ENCODE results near the gene CACNG1.
"Not testable (repeated sequence)": the region's sequence is repeated elsewhere in the genome, so short reads cannot be mapped to it uniquely, and the experiment has no call there.

The CACNG1 gene

DNA sequence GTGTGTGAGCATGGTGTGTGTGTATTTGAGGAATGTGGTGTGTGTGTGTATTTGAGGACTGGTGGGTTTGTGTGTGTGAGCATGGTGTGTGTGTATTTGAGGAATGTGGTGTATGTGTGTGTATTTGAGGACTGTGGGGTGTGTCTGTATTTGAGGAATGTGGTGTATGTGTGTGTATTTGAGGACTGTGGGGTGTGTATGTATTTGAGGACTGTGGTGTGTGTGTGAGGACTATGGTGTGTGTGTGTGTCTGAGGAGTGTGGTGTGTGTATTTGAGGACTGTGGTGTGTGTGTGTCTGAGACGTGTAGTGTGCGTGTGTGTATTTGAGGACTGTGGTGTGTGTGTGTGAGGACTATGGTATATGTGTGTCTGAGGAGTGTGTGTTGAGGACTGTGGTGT lies 18.0 kb upstream of the CACNG1 start:
- DNase-seq, result no peak

DNA sequence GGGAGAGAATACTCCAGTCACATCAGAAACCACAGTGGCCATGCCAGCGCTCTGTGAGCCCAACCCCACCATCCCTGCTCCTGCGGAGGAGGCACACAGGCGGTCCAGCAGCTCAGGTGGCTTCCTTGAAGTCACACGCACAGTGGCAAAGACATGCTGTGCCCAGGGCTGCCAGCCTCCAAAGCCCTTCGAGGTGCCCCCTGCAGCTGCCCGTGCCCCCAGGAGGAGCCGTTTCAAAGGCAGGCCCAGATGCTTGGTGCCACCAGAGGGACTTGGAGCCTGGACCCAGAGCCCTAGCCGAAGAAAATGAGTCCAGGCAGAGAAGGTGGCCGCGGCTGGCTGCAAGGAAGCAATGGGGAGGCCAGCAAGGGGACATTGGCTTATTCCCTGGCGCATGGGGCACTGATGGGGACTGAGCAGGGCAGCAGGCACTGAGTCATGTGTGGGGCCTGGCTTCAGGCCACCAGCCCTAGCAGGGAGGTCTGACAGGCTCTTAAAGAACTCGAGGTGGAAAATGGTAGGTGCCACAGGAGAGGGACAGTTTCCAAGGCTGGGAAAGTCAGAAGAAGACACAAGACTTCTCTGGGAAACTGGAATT lies 17.2 kb upstream of the CACNG1 start:
- no peak for DNase-seq

DNA sequence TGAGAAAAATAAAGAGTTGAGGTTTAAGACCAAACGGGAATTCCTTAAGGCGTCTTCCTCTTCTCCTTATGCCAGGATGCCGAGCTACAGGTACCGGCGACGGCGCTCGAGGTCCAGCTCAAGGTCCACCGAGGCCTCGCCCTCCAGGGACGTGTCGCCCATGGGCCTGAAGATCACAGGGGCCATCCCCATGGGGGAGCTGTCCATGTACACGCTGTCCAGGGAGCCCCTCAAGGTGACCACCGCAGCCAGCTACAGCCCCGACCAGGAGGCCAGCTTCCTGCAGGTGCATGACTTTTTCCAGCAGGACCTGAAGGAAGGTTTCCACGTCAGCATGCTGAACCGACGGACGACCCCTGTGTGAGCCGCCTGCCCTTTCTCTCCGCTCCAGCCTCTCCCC lies 13.7 kb upstream of the CACNG1 start:
- no peak for DNase-seq

DNA sequence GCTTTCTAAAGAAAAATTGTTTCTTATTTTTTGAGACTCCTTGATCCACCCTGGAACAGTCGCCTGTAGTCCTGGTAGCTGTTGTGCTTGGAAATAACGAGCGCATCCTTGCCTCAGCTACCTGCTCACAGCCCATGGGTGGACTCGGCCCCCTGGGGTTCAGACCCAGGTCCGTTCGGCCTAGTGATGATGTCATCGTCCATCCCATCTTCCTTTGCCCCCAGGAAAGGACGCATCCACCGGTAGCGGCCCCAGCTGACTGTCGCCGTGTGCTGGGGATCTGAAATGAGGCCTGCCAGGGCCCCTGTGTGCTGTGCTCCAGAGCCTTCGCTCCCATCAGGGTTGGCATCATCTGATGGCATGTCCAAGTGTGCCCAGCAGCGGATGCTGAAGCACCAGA lies 12.0 kb upstream of the CACNG1 start:
- DNase-seq, result no peak

DNA sequence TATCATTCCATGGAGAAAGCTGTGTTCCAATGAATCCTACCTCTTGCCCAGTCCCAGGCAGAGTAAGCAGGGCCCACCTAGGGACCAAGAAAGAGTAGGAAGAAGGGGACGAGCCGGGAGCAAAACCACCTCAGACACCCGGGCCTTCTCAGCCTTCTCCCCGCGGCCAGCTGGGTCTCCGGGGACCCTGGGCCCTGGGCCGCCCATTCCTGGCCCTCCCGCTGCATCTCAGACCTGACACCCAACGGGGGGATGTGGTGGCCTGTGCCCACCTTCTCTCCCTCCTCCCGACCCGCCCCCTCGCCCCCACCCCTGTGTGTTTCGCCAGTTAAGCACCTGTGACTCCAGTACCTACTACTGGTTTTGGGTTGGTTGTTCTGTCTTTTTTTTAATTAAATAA lies 11.4 kb upstream of the CACNG1 start:
- DNase-seq, result no peak

DNA sequence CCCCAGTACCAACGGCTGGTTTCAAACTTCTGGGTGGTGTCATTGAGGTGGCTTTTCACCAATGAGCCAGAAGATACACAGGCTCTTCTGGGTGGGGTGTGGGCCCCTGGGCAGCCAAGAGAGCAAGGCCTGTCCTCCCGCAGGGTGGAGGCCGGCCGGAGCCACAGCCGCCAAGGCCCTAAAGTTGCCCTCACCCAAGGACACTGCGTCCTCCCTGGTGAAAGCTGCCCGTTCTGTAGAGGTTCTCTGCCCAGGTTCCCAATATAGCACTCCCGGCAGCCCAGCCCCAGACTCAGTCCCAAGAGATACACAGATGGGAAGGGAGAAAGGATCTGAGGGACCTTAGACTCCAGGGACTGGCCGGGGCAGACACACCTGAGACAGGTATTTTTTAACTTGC lies 10.7 kb upstream of the CACNG1 start:
- DNase-seq, result no peak

DNA sequence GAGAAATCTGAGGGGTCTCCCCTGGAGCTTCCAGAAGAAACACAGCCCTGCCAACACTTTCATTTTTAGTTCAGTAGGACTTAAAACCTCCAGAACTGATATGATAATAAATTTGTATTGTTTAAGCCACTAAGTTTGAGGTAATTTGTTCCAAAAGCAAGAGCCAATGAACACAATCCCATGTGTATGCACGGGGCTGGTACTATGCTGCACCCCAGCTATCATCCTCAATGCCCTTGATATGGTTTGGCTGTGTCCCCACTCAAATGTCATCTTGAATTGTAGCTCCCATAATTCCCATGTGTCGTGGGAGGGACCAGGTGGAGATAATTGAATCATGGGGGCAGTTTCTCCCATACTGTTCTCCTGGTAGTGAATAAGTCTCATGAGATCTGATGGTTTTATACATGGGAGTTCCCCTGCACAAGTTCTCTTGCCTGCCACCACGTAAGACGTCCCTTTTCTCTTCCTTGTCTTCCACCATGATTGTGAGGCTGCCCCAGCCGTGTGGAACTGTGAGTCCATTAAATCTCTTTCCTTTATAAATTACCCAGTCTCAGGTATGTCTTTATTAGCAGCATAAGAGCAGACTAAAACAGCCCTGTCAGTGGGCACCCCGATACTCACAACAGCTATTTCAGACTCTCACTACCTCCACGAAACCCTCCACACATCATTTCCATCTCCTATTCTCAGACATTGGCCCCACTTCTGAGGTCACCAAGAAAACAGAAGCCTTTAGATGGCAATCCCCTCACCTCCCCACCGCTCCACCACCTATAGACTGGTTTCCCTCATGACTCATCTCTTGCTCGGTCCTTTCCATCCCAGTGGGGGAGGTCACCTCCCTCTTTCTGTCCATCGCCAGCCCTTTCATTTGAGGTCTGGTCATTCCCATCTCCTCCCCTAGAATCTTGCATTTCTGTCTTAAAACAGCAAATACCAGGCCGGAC lies 8.9 kb upstream of the CACNG1 start:
- no peak for DNase-seq

DNA sequence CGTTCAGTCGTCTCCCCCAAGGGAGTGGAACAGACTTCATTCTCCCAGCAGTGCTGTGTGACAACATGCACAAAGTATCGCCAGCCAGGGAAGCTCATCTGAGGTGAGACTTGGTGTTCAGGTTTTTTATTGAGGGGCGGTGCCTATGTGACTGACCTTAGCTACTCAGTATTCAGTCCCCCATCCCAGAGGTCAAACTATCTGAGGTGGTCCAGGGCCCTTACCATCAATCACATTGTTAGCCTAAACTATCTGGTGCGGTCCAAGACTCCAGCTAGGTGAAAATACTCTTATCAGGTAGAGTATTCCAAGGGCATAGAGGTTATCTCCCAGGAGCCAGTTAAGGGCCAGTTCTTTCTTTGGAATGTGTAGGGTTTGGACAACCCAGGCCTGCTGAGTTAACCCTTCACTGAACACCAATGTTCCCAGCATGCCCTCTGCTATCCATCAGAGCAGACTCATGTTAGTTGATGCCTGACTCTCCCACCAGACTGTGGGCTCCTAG lies 5.4 kb upstream of the CACNG1 start:
- DNase-seq, result no peak

DNA sequence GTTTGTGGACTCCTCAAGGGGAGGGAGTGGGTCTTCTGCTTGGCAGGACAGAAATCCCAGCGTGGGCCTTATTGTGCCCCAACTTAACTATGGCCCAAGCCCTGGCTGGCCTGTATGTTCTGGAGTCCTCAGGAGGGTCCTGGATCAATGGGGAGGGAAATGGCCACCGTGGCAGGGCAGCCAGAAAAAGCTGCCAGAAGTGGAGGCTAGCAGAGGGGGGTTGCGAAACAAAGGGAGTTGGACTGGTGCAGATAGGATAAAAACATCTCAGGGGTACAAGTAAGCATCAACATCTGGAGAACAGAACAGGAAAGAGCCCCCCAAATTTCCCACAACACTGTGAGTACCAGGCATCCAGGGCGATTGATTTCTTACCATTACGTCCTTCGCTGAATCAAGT lies 3.7 kb upstream of the CACNG1 start:
- no peak for DNase-seq

DNA sequence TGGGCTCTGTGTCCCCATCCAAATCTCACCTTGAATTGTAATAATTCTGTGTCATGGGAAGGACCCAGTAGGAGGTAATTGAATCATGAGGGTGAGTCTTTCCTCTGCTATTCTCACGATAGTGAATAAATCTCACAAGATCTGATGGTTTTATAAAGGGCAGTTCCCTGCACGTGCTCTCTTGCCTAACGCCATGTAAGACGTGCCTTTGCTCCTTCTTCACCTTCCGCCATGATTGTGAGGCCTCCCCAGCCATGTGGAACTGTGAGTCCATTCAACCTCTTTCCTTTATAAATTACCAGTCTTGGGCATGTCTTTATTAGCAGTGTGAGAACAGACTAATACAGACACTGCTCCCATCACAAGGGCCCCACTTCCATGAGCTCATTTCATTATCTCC lies 3.2 kb upstream of the CACNG1 start:
- DNase-seq, result not testable (repeated sequence)

DNA sequence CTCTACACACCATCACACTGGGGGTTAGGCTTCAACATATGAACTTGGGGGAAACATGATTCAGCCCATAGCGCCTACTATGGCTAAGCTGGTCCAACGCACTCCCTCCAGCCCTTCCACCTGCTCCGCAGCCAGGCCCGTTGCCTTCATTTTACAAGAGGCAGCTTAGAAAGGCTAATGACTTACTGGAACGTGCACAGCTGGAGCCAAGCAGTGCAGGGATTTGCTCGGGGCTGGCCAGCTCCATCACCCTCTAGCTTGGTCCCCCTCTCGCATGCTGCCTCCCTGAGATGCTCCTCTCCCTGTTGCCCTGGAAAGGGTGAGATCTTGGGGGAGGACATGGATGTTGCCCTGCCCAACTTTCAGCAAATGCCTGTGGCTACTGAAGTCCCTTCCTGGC lies 2.8 kb upstream of the CACNG1 start:
- no peak for DNase-seq

DNA sequence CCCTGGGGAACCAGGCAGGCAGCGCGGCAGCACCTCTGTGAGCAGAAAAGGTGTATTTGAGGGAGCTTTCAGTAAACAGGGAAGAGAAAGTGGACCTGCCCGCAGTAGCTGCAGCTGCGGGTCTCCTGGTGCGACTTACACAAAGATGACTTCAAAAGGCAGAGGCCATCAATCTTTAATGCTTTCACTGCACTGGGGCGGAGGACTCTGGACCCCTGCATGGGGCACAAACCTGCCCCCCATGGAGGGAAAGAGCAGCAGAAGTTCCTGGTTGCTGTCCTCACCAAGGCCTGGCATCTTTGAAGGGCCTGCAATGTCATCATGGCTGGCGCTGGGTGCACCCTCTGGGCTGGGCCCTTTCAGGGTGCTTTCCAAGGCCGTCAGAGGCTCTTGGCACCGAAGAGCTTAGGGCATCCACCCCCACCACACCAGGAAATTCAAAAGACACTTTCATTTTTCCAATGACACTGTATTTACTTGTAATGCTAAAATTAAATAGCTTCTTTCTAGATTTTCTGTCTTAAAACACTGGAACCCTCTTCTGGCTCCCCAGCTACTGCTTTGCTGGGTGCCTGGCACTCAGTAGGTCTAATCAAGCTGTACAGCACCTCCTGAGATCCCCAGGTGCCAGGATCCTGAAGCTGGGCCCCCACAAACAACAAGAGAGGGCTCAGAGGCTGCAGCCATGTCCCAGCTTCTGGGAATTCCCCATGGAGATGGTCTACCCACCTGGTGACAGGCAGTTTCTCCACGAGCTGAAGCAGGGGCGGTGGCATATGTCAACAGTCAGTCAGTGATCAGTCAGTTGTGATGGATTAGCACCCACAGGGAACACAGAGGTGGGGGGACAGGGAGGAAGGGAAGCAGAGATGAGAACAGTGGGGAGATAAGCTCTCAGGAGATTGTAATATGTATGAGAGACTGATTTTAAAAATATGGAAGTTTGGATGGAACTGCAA lies 2.1 kb upstream of the CACNG1 start:
- no peak for DNase-seq

DNA sequence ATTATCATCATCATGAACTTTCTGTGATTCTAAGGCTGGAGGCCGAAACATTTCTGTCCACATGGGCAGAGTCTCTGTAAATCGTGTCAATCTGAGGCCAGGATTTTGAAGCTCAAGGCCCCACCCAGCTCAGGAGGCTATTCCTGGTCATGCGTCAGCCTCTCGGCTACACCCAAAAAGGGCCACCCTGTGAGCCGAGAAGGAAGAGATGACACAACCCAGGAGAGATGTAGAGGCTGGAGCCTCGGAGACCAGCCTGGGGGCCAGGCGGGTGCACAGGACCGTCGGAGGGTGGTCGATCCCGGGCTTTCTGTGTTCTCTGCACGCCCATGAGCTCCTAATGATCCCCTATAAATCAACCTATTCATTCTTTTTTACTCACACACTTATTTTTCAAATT lies 1.1 kb upstream of the CACNG1 start:
- no peak for DNase-seq

DNA sequence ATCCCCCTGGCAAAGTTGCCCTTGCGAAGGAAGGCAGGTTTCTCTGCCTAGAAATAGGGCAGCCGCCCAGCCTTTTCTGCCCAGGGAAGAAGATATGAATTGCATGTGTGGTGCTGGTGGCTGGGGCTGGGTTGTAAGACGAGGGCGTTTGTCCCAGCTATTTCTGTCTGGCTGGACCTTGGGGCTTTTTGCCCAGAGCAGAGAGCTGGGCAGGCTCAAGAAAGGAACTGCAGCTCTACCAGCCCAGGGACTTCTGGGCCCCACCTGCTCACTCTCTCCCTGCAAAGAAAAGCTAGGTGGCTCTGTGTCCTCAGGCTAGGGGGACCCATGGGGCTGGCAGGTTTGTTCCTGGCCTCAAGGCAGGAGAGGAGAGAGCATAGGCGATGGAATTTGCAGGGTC lies 586 bp downstream of the CACNG1 start:
- no peak for DNase-seq

DNA sequence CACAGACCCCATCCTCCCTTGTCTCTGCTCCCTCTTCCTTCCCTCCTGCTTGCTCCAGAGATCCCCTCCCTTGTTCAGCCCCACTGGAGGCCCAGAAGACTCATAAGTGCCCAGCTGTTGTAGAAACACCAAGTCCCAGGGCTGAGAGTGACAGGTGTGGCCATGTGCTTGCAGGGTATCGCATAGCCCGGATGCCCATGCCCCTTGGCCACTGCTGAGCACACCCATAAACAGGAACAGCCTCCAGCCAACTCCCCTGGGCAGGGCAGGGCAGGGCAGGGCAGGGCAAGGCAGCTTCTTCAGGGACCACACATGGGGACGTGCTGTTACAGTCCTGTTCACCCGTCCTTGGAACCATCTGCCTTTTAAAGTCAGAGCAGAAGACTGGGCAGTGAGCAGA lies 2.0 kb downstream of the CACNG1 start:
- DNase-seq, result no peak

DNA sequence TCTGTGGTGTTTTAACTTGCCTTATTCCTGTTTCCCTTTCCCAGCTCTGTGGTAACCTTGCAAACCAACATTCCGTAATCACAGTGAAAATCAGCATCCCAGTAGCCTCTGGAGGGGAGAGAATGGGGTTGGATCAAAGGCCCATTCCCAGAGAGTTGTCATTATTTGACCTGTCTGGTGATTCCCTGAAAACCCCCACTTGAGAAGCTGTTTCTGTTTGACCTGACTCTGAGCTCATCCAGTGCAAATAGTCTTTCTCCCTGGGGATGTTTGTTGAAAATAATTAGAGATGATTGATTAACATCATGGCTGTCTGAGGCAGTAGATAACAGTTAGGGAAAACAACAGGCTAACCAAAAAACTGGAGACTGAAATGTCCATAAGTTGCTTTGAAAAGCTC lies 3.0 kb downstream of the CACNG1 start:
- no peak for DNase-seq

DNA sequence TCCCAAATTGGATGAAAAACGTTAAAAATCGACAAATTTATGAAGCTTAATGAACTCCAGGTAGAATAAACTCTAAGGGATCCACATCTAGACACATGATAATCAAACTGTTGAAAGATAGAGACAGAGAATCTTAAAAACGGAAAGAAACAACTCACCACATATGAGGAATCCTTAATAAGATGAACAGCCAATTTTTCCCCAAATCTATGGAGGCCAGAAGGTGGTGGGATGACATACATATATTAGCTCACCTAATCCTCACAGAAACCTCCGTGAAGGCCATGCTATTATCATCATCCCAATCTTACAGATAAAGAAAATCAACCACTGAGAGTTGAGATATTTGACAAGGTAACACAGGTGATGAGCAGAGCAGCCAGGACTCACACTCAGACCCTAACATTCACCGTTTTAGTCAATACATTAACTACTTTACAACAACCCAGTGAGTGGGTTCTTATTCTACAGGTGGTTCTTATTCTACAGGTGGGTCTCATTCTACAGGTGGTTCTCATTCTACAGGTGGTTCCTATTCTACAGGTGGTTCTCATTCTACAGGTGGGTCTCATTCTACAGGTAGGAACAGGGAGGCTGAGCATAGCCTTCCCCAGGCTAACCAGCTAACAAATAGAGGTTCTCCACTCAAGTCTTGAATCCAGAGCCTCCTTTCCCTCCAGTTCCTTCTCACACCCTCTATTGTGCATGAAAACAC lies 4.8 kb downstream of the CACNG1 start:
- DNase-seq, result no peak

DNA sequence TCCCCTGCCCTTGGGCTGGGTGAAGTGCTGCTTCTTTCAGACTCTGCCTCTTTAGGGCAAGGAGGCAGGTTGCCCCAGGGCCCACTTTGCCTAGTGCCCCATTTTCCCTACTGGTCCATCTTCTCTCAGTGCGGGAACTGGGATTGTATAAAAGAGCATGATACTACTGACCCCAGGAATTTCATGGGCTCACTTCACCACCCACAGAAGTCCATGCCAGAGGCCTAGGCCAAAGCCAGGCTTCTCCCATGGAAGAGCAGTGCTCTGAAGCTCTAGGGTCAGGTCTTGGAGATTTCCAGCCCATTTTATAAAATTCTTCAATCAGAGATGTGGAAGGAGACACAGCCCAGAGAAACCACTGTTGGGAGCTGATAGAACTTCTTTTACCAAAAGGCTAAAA lies 5.7 kb downstream of the CACNG1 start:
- no peak for DNase-seq

DNA sequence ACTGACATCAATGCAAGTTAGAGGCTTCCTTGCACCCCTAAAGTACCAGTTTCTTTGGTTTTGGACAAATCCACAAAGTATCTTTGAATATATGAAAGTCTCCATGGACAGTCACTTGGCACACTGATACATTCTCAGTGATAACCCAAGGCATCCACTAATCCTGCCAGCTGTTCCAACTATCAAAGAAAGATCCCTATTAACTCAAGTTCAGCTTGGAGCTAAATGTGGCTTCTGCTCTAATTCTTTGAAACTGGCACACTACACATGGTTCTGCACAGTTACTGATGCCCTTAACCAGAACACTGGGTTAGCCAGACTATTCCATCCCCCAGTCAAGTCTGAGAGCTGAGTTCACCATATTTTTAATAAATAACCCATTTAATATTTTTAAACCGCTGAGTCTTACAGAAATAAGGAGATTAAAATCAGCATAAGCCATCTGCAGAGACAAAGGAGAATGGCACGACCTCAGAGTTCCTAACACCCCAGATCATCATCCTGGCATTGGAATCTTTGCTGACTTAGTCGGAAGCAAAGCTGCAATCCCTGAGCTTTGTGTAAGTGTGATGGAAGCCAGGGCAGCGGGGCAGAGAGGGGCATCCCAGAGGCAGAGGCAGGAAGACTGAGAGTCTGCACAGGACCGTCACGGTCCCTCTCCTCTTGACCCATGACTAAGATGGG lies 6.3 kb downstream of the CACNG1 start:
- DNase-seq, result no peak

DNA sequence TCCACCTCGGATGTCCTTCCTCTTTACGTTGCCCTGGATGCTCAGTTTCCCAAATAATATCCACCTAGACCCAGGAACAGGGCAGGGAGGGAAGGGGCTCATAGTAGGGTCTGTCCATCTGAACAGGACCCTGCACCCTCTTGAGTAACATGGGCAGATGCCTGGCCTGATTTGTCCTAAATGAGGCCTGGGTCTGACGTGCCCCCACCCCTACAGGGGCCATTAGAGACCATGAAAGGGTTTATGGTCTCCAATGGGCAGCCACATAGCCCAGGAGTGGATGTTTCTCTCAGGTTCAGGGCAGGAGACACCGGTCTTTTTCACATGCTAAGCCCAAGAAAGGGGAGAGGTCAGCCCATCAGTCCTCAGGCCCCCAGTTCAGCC lies 6.8 kb downstream of the CACNG1 start:
- DNase-seq, result no peak

DNA sequence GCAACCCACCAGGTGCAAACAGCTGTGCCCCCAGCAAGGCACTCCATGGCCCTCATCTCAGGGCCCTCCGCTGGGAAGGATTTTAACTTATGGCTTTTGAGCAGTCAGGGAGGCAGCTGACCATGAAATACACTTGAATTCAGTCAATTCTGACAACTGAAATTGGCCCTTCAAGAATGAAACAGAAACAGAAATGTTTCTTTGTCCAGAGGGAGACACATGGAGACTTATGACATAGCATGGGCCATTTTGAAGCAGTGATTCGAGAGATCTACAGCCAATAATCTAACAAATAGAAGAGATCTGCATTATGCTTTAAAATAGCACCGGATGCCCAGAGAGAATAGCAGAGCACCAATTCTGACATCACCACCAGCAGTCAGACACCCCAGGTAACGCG lies 7.5 kb downstream of the CACNG1 start:
- DNase-seq, result no peak
